SK-N-SH (cell line): ENCODE results near the gene RSU1. TPM values are rescaled to one million over a fixed set of nuclear protein-coding genes. Genes with fewer than 3 reads are reported as not detected.

Source experiments
- CTCF ChIA-PET: fragments of 300-600, 350-600 bp; formaldehyde crosslinking; extraction: SDS; loops from one replicate; lab custom pipeline; 2021; lab: Yijun Ruan, JAX
- POLR2A ChIA-PET: fragments of 350-600 bp; sonication (Branson Sonifier 250); formaldehyde crosslinking; extraction: SDS; loops from one replicate; lab custom pipeline; 2020; ENCODE audit warnings: antibody characterized with exemption, inconsistent platforms; lab: Yijun Ruan, JAX
- DNase-seq: peaks from one replicate; pipeline ENCODE4 v3.0.0; 2012
- H2AFZ ChIP-seq: fragments of 200-600 bp; sonication (generic); 2 replicates; pipeline ENCODE4 v1.8.1; 2016; ENCODE audit warnings: antibody characterized with exemption, mild to moderate bottlenecking, low read depth
- H3F3A ChIP-seq: fragments of 200-600 bp; sonication (generic); replicated peaks from 2 replicates; pipeline ENCODE3; 2016; ENCODE audit warnings: antibody characterized with exemption, mild to moderate bottlenecking; ENCODE audit not compliant: insufficient read depth
- H3K27ac ChIP-seq, 2 experiments: fragments of 200-500 bp in 1 of 2; fragments of 200-600 bp in 1 of 2; sonication (Bioruptor generic) in 1 of 2; sonication (generic), shearing (Covaris generic) in 1 of 2; 2 replicates each; pipeline versions ENCODE4 v1.5.1 to v1.6.1; 2014 to 2016; ENCODE audit warnings: low read depth in 2 of 2, inconsistent platforms in 1 of 2, low read length in 1 of 2, mild to moderate bottlenecking in 1 of 2, mixed read lengths in 1 of 2
- H3K27me3 ChIP-seq: fragments of 200-600 bp; sonication (generic), shearing (Covaris generic); 2 replicates; pipeline ENCODE4 v1.6.1; 2016; ENCODE audit warnings: mixed run types; ENCODE audit not compliant: insufficient read depth
- H3K36me3 ChIP-seq, 2 experiments: fragments of 200-500 bp in 1 of 2; fragments of 200-600 bp in 1 of 2; sonication (Bioruptor generic) in 1 of 2; sonication (generic) in 1 of 2; replicated peaks in 1 of 2; 2 replicates each; pipeline versions ENCODE3 to v1.5.1; 2014 to 2016; ENCODE audit warnings: low read length in 1 of 2, mild to moderate bottlenecking in 1 of 2; ENCODE audit not compliant: insufficient read depth in 2 of 2, control insufficient read depth in 1 of 2
- H3K4me1 ChIP-seq, 2 experiments: fragments of 200-500 bp in 1 of 2; fragments of 200-600 bp in 1 of 2; sonication (Bioruptor generic) in 1 of 2; sonication (generic), shearing (Covaris generic) in 1 of 2; 2 replicates each; pipeline versions ENCODE4 v1.5.1 to v1.6.1; 2014 to 2016; ENCODE audit warnings: low read depth in 1 of 2, low read length in 1 of 2, mixed run types in 1 of 2; ENCODE audit not compliant: insufficient read depth in 2 of 2, control insufficient read depth in 1 of 2
- H3K4me2 ChIP-seq: fragments of 200-600 bp; sonication (generic), shearing (Covaris generic); 2 replicates; pipeline ENCODE4 v1.6.1; 2017; ENCODE audit warnings: mixed run types
- H3K4me3 ChIP-seq, 2 experiments: fragments of 200-500 bp in 1 of 2; fragments of 200-600 bp in 1 of 2; sonication (Bioruptor generic) in 1 of 2; sonication (generic), shearing (Covaris generic) in 1 of 2; 2 replicates each; pipeline versions ENCODE4 v1.5.1 to v1.8.1; 2014 to 2016; ENCODE audit warnings: low read depth in 2 of 2, inconsistent platforms in 1 of 2, low read length in 1 of 2, mild to moderate bottlenecking in 1 of 2, mixed read lengths in 1 of 2, moderate library complexity in 1 of 2
- H3K79me2 ChIP-seq: fragments of 200-600 bp; sonication (generic); 2 replicates; pipeline ENCODE4 v1.8.1; 2017; ENCODE audit warnings: mild to moderate bottlenecking; ENCODE audit not compliant: insufficient read depth
- H3K9ac ChIP-seq: fragments of 200-600 bp; sonication (generic); 2 replicates; pipeline ENCODE4 v1.6.1; 2017; ENCODE audit warnings: mixed run types
- H3K9me2 ChIP-seq: fragments of 200-600 bp; sonication (generic); 2 replicates; pipeline ENCODE4 v1.6.1; 2017; ENCODE audit warnings: mixed run types
- H3K9me3 ChIP-seq: fragments of 200-600 bp; sonication (generic); 2 replicates; pipeline ENCODE4 v1.6.1; 2017; ENCODE audit warnings: mixed run types, mild to moderate bottlenecking, moderate library complexity
- H4K20me1 ChIP-seq: fragments of 200-600 bp; sonication (generic); 2 replicates; pipeline ENCODE4 v1.6.1; 2017; ENCODE audit warnings: mild to moderate bottlenecking, mixed run types; ENCODE audit not compliant: insufficient read depth
- CHD2 ChIP-seq: fragments of 150-350 bp; IDR thresholded peaks from 2 replicates; pipeline ENCODE4 v1.6.1; 2018; ENCODE audit warnings: low read length; ENCODE audit not compliant: partially characterized antibody
- CTCF ChIP-seq: fragments of 200-600 bp; sonication (generic); IDR thresholded peaks from 2 replicates; pipeline ENCODE4 v1.6.1; 2017; ENCODE audit warnings: antibody characterized with exemption, mild to moderate bottlenecking, moderate library complexity
- ELF1 ChIP-seq: IDR thresholded peaks from 2 replicates; pipeline ENCODE4 v1.4.0; 2012
- EP300 ChIP-seq, 2 experiments: IDR thresholded peaks; 2 replicates each; pipeline versions ENCODE4 v1.4.0 to v1.6.1; 2012; ENCODE audit warnings: borderline replicate concordance in 1 of 2, low read depth in 1 of 2, low read length in 1 of 2
- EZH2phosphoT487 ChIP-seq: fragments of 200-600 bp; sonication (generic); IDR thresholded peaks from 2 replicates; pipeline ENCODE4 v1.6.1; 2017; ENCODE audit warnings: low read depth, mixed run types, mild to moderate bottlenecking, antibody characterized with exemption, moderate library complexity, borderline replicate concordance
- FOSL2 ChIP-seq: IDR thresholded peaks from 2 replicates; pipeline ENCODE4 v1.4.0; 2012; ENCODE audit warnings: low read depth, mild to moderate bottlenecking, moderate library complexity, borderline replicate concordance
- FOXM1 ChIP-seq: IDR thresholded peaks from 2 replicates; pipeline ENCODE4 v1.4.0; 2012; ENCODE audit warnings: low read depth, mild to moderate bottlenecking
- GABPA ChIP-seq: IDR thresholded peaks from 2 replicates; pipeline ENCODE4 v1.4.0; 2012; ENCODE audit warnings: low read depth, mild to moderate bottlenecking
- GATA2 ChIP-seq: sonication (generic); formaldehyde crosslinking; IDR thresholded peaks from 2 replicates; pipeline ENCODE4 v1.5.0; 2020; ENCODE audit warnings: mild to moderate bottlenecking, missing genetic modification reagents
- MAX ChIP-seq: IDR thresholded peaks from 2 replicates; pipeline ENCODE4 v1.4.0; 2012; ENCODE audit warnings: low read depth
- MEF2A ChIP-seq: IDR thresholded peaks from 2 replicates; pipeline ENCODE4 v1.4.0; 2012; ENCODE audit warnings: low read depth, borderline replicate concordance
- NRF1 ChIP-seq: IDR thresholded peaks from 2 replicates; pipeline ENCODE4 v1.6.1; 2012; ENCODE audit warnings: low read depth, mild to moderate bottlenecking, low read length
- PBX3 ChIP-seq: IDR thresholded peaks from 2 replicates; pipeline ENCODE4; 2012
- POLR2AphosphoS5 ChIP-seq: IDR thresholded peaks from 2 replicates; pipeline ENCODE4 v1.6.1; 2012; ENCODE audit warnings: low read depth, low read length
- RAD21 ChIP-seq: IDR thresholded peaks from 2 replicates; pipeline ENCODE4 v1.6.1; 2012; ENCODE audit warnings: mild to moderate bottlenecking, low read length
- REST ChIP-seq: IDR thresholded peaks from 2 replicates; pipeline ENCODE4 v1.6.1; 2012; ENCODE audit warnings: mild to moderate bottlenecking, low read depth, low read length, moderate library complexity
- SIN3A ChIP-seq: IDR thresholded peaks from 2 replicates; pipeline ENCODE4 v1.6.1; 2012; ENCODE audit warnings: low read depth, mild to moderate bottlenecking, low read length, moderate library complexity, borderline replicate concordance
- TCF12 ChIP-seq: IDR thresholded peaks from 2 replicates; pipeline ENCODE4 v1.4.0; 2012
- TEAD4 ChIP-seq: IDR thresholded peaks from 2 replicates; pipeline ENCODE4 v1.4.0; 2012; ENCODE audit warnings: mild to moderate bottlenecking, borderline replicate concordance; ENCODE audit not compliant: insufficient read depth
- YY1 ChIP-seq: IDR thresholded peaks from 2 replicates; pipeline ENCODE4 v1.4.0; 2012; ENCODE audit warnings: low read depth, mild to moderate bottlenecking
- WGBS: methylation state at CpG from one replicate; pipeline ENCODE4 v1.1.6; 2017; ENCODE audit warnings: low lambda C conversion rate; 5-methylcytosine and 5-hydroxymethylcytosine counted together
- polyA plus RNA-seq, 3 experiments: library from polyadenylated mRNA; depleted of rRNA; stranded (reverse); fragments of >200 nt; gene quantifications; 2 replicates each; pipeline ENCODE4 v1.2.3, GENCODE V29; 2012

Gene RSU1
- polyA plus RNA-seq, 1 of the 3 experiments (the other 2 are of a cell fraction), result 59.8 TPM

GRCh38 chr10:16750461-16750860, 66.8 kb downstream of the RSU1 start (continued):
- no peak for TF ChIP-seq CTCF
- TF ChIP-seq PBX3, result no peak

- H3K27ac ChIP-seq, result no peak overlapping the region
- H2AFZ ChIP-seq, result no peak overlapping the region
- no peak overlapping the region for H3K9ac ChIP-seq
- H3K27me3 ChIP-seq, result no peaks in the 10 kb centered on the region
- no peaks in the 10 kb centered on the region; a peak in 1 of 4 replicates for H3K4me1 ChIP-seq
- no peak overlapping the region for H3K4me3 ChIP-seq
- peaks cover 1% of the 10 kb centered on the region; the same call in 1 of the 2 replicates for H3K79me2 ChIP-seq
- no peaks in the 10 kb centered on the region for H3K9me2 ChIP-seq
- no peak for DNase-seq
- CTCF ChIA-PET, result no interaction called here
- no peak for TF ChIP-seq GABPA
- no peak for TF ChIP-seq RAD21
- no peak for TF ChIP-seq EZH2phosphoT487
- TF ChIP-seq EP300 (IDR thresholded peaks at IDR 0.05; ENCODE audit: borderline replicate concordance in 1 of 2, low read depth in 1 of 2, low read length in 1 of 2), result no peak
- TF ChIP-seq GATA2 (CRISPR knock-in tag), result no peak
- H3K4me2 ChIP-seq, result no peak overlapping the region
- no peaks in the 10 kb centered on the region for H4K20me1 ChIP-seq
- no peaks in the 10 kb centered on the region for H3F3A ChIP-seq
- 92% methylated on average over 7 of the region's 7 CpGs for WGBS
- POLR2A ChIA-PET, result no interaction called here
- no peaks in the 10 kb centered on the region for H3K9me3 ChIP-seq
- peaks cover 21% of the 10 kb centered on the region in 2 experiments for H3K36me3 ChIP-seq
Measured at GRCh38 chr10:16748749-16749148, 68.5 kb downstream of the RSU1 start.

- POLR2A ChIA-PET, result no interaction called here
- Histone ChIP-seq H2AFZ (no peak overlapping the region), H3K79me2 (no peaks in the 10 kb centered on the region), H3K27me3 (no peaks in the 10 kb centered on the region), H3F3A (no peaks in the 10 kb centered on the region), H3K9ac (no peak overlapping the region), H3K4me3 (no peak overlapping the region), H3K9me3 (no peaks in the 10 kb centered on the region), H4K20me1 (no peaks in the 10 kb centered on the region), H3K4me1 (no peaks in the 10 kb centered on the region; a peak in 1 of 4 replicates), H3K36me3 (peaks cover 17 to 21% of the 10 kb centered on the region in 2 experiments), H3K9me2 (no peaks in the 10 kb centered on the region), H3K4me2 (no peak overlapping the region), H3K27ac (no peak overlapping the region)
- no peak for DNase-seq
- CTCF ChIA-PET, result interaction anchor here (0.6 kb wide), 1 partner anchor 55 kb away, joined by 3 read pairs; no protein-coding TSS in a partner anchor
- 95% methylated on average over 6 of the region's 6 CpGs for WGBS
- no peak for TF ChIP-seq TEAD4
- TF ChIP-seq GABPA, result no peak
- TF ChIP-seq YY1, result no peak
- no peak for TF ChIP-seq FOXM1
- TF ChIP-seq MAX, result no peak
- TF ChIP-seq TCF12, result no peak
- TF ChIP-seq REST, result no peak
- no peak for TF ChIP-seq FOSL2
- TF ChIP-seq CHD2, result no peak
- TF ChIP-seq ELF1, result no peak
- TF ChIP-seq MEF2A, result no peak
- TF ChIP-seq POLR2AphosphoS5, result no peak
- no peak for TF ChIP-seq RAD21
- no peak for TF ChIP-seq NRF1
- no peak for TF ChIP-seq SIN3A
- TF ChIP-seq EP300 (IDR thresholded peaks at IDR 0.05; ENCODE audit: borderline replicate concordance in 1 of 2, low read depth in 1 of 2, low read length in 1 of 2), result no peak
Measured at GRCh38 chr10:16746856-16747255, 70.4 kb downstream of the RSU1 start.
